HS-5 (cell line): ENCODE measurements around the gene SH3BGR.
"Not testable (repeated sequence)": the region's sequence is repeated elsewhere in the genome, so short reads cannot be mapped to it uniquely, and the experiment has no call there.

ENCODE experiments used
- DNase-seq: peaks from one replicate; pipeline ENCODE4 v3.0.0-alpha.2; 2012; ENCODE audit warnings: low read depth

Gene SH3BGR

GRCh38 chr21:39515684-39516472, 64.1 kb downstream of the SH3BGR start:
- DNase-seq, result no peak

GRCh38 chr21:39518055-39518846, 66.5 kb downstream of the SH3BGR start:
- peak; percentile 36 for DNase-seq

GRCh38 chr21:39518847-39519210, 67.1 kb downstream of the SH3BGR start:
- no peak for DNase-seq

GRCh38 chr21:39519835-39520234, 68.1 kb downstream of the SH3BGR start:
- DNase-seq, result no peak

GRCh38 chr21:39523399-39523798, 71.6 kb downstream of the SH3BGR start:
- DNase-seq, result no peak

GRCh38 chr21:39523915-39524314, 72.1 kb downstream of the SH3BGR start:
- no peak for DNase-seq

- DNase-seq, result no peak
Measured at GRCh38 chr21:39525129-39525528, 73.4 kb downstream of the SH3BGR start.

- no peak for DNase-seq
Measured at GRCh38 chr21:39525601-39526000, 73.8 kb downstream of the SH3BGR start.

- no peak for DNase-seq
Measured at GRCh38 chr21:39527067-39527595, 75.4 kb downstream of the SH3BGR start.

- DNase-seq, result no peak
Measured at GRCh38 chr21:39527664-39528381, 76.1 kb downstream of the SH3BGR start.

- DNase-seq, result no peak
Measured at GRCh38 chr21:39529026-39529425, 77.3 kb downstream of the SH3BGR start.

GRCh38 chr21:39531064-39531463, 79.3 kb downstream of the SH3BGR start:
- no peak for DNase-seq

- no peak for DNase-seq
Measured at GRCh38 chr21:39531840-39532239, 80.1 kb downstream of the SH3BGR start.

- DNase-seq, result no peak
Measured at GRCh38 chr21:39533545-39534380, 82.0 kb downstream of the SH3BGR start.

GRCh38 chr21:39535646-39536437, 84.1 kb downstream of the SH3BGR start:
- no peak for DNase-seq

GRCh38 chr21:39536835-39537234, 85.1 kb downstream of the SH3BGR start:
- no peak for DNase-seq

GRCh38 chr21:39537571-39537970, 85.8 kb downstream of the SH3BGR start:
- no peak for DNase-seq

- DNase-seq, result no peak
Measured at GRCh38 chr21:39538453-39539042, 86.8 kb downstream of the SH3BGR start.

- not testable (repeated sequence) for DNase-seq
Measured at GRCh38 chr21:39540367-39540766, 88.6 kb downstream of the SH3BGR start.

GRCh38 chr21:39542736-39543135, 91.0 kb downstream of the SH3BGR start:
- DNase-seq, result no peak
